Common myeloid progenitor, CD34-positive (primary cell): ENCODE results near the gene ROM1.

Experiments used
- CTCF ChIA-PET: fragments of 350-600 bp; sonication (Branson Sonifier 250); formaldehyde crosslinking; loops from one replicate; lab custom pipeline; 2021; ENCODE audit warnings: antibody characterized with exemption; lab: Charles Lee
- POLR2A ChIA-PET: fragments of 350-600 bp; sonication (Branson Sonifier 250); formaldehyde crosslinking; loops from one replicate; lab custom pipeline; 2021; ENCODE audit warnings: antibody characterized with exemption; lab: Charles Lee
- DNase-seq, 3 donors: peaks; one replicate each; pipeline versions ENCODE4 v3.0.0 to v3.0.0-alpha.2; 2013
- H3K27ac ChIP-seq, 2 experiments: 1 replicate in 1 of 2; 2 replicates in 1 of 2; pipeline ENCODE4 v1.7.0; 2013; ENCODE audit warnings: inconsistent platforms in 2 of 2, low read length in 2 of 2, mild to moderate bottlenecking in 2 of 2, low read depth in 1 of 2, moderate library complexity in 1 of 2; ENCODE audit not compliant: severe bottlenecking in 2 of 2, insufficient read depth in 1 of 2, poor library complexity in 1 of 2
- H3K27me3 ChIP-seq, 5 experiments: replicated peaks in 2 of 5; 1 replicate in 3 of 5; 2 replicates in 2 of 5; pipeline versions ENCODE4 v1.6.1 to v1.7.0; 2013; ENCODE audit warnings: low read length in 4 of 5, mild to moderate bottlenecking in 2 of 5, moderate library complexity in 2 of 5, inconsistent platforms in 1 of 5; ENCODE audit not compliant: insufficient read depth in 5 of 5, control insufficient read depth in 4 of 5
- H3K36me3 ChIP-seq, 4 experiments: 1 replicate in 2 of 4; 2 replicates in 2 of 4; pipeline versions ENCODE4 v1.6.1 to v1.7.0; 2013; ENCODE audit warnings: low read length in 3 of 4, control low read depth in 1 of 4, mild to moderate bottlenecking in 1 of 4; ENCODE audit not compliant: control insufficient read depth in 4 of 4, insufficient read depth in 4 of 4
- H3K4me1 ChIP-seq, 4 experiments: 1 replicate in 3 of 4; 2 replicates in 1 of 4; pipeline versions ENCODE4 v1.6.1 to v1.7.1; 2013; ENCODE audit warnings: low read length in 3 of 4, mild to moderate bottlenecking in 3 of 4, control low read depth in 1 of 4, inconsistent platforms in 1 of 4, moderate library complexity in 1 of 4; ENCODE audit not compliant: control insufficient read depth in 4 of 4, insufficient read depth in 4 of 4; ENCODE audit errors: control extremely low read depth in 1 of 4
- H3K4me3 ChIP-seq, 7 experiments: 1 replicate in 4 of 7; 2 replicates in 3 of 7; pipeline versions ENCODE4 v1.5.1 to v1.7.0; 2013; ENCODE audit warnings: mild to moderate bottlenecking in 7 of 7, low read length in 6 of 7, moderate library complexity in 6 of 7, inconsistent platforms in 2 of 7, low read depth in 2 of 7, control low read depth in 1 of 7; ENCODE audit not compliant: insufficient read depth in 4 of 7, control insufficient read depth in 1 of 7; ENCODE audit errors: extremely low read depth in 1 of 7
- H3K9me3 ChIP-seq, 5 experiments: 1 replicate in 4 of 5; 2 replicates in 1 of 5; pipeline versions ENCODE4 v1.6.1 to v1.7.1; 2013; ENCODE audit warnings: low read length in 4 of 5, mild to moderate bottlenecking in 2 of 5, inconsistent platforms in 1 of 5, low read depth in 1 of 5, moderate library complexity in 1 of 5; ENCODE audit not compliant: control insufficient read depth in 4 of 5, insufficient read depth in 2 of 5; ENCODE audit errors: control extremely low read depth in 1 of 5
- WGBS: methylation state at CpG from one replicate; pipeline ENCODE4 v1.1.5; 2013; ENCODE audit not compliant: insufficient coverage; 5-methylcytosine and 5-hydroxymethylcytosine counted together

ROM1 gene

DNA sequence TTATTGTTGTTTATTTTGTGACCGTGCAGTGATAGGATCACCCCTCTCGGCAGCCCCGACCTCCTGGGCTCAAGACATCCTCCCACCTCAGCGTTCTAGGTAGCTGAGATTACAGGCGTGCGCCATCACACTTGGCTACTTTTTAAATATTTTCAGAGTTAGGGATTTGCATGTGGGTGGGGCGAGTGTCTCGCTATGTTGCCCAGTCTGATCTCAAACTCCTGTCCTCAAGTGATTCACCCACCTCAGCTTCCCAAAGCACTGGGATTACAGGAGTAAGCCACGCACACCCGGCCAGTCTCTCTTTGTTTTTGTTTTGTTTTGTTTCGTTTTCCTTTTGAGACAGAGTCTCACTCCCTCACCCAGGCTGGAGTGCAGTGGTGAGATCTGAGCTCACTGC lies 41.2 kb downstream of the ROM1 start:
- Histone ChIP-seq H3K36me3 (peaks cover 2 to 9% (median 5%) of the 10 kb centered on the region in 4 experiments), H3K9me3 (no peaks in the 10 kb centered on the region), H3K27ac (no peak overlapping the region), H3K27me3 (no peaks in the 10 kb centered on the region), H3K4me3 (no peak overlapping the region), H3K4me1 (peaks cover 0 to 19% (median 13%) of the 10 kb centered on the region in 4 experiments)
- DNase-seq: no peak
- CTCF ChIA-PET: interaction anchor here (1.5 to 4.6 kb wide), 4 partner anchors 7 to 37 kb away, joined by 4 to 33 read pairs (median 8); partner anchors contain the start of genes C11orf98, CSKMT and GANAB
- POLR2A ChIA-PET: interaction anchor here (1.1 to 2.1 kb wide), 2 partner anchors 11 to 17 kb away, joined by 3 to 13 read pairs; partner anchors contain the start of genes C11orf98 and CSKMT
- 97% methylated on average over 10 of the region's 11 CpGs for WGBS

DNA sequence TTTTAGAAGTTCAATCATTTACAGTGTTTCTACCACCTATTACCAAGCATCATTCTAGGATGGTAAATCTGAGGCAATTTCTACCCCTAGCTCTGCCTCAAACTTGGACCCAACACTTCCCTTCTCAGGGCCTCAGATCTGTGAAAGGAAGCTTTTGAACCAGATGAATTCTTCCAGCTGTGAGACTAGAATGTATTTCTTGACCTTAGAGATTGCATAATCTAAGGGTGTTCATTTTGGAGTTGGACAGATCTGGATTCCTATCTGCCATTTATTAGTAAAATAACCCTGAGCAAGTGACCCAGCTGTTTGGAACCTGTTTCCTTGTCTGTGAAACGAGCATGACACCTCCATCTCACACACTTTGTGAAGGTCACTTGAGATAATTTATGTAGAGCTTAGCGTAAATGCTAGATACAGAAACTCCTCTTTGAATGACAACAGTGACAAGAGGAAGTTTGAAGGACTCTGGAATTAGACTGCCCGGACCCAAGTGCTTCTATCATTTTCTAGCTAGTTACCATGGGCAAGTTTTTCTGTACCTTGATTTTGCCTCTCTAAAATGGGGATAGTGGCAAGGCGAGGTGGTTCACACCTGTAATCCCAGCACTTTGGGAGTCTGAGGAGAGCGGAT lies 43.9 kb downstream of the ROM1 start:
- H3K4me1 ChIP-seq: peaks cover 0 to 14% (median 10%) of the 10 kb centered on the region in 4 experiments
- DNase-seq: no peak
- 63% methylated on average over 4 of the region's 5 CpGs for WGBS
- H3K4me3 ChIP-seq: no peak overlapping the region
- CTCF ChIA-PET: interaction anchor here (1.4 to 4.6 kb wide), 5 partner anchors 9 to 65 kb away, joined by 4 to 33 read pairs (median 9); partner anchors contain the start of genes C11orf98, CSKMT, GANAB and TUT1
- no peak overlapping the region for H3K27ac ChIP-seq
- no peaks in the 10 kb centered on the region for H3K9me3 ChIP-seq
- POLR2A ChIA-PET: interaction anchor here (0.6 to 1.1 kb wide), 3 partner anchors 9 to 1619 kb away, joined by 3 to 4 read pairs (median 3); partner anchors contain the start of gene CSKMT
- H3K27me3 ChIP-seq: no peaks in the 10 kb centered on the region
- H3K36me3 ChIP-seq: peaks cover 0 to 4% (median 2%) of the 10 kb centered on the region in 4 experiments

DNA sequence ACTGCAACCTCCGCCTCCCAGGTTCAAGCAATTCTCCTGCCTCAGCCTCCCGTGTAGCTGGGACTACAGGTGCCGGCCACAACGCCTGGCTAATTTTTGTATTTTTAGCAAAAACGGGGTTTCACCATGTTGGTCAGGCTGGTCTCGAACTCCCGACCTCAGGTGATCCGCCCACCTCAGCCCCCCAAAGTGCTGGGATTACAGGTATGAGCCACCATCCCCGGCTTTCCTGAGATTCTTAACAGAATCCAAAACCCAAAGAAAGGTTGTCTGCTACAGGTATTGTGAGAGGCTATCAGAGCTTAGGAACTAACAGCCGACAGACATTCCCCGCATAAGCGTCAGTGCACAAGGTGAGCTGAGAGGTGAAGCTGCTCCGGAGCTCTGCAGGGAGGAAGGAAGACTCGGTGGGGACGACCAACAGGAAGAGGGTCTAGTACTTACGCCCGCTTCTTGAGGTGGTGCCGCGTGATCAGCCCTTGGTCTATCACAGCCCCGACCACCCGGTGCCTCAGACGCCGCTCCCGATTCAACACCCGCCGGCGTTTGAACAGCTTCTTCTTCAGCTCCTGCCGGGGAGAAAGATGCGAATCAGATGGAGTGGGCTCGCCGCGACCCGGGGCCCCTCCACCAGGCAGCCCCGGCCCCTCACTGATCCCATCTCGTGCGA lies 51.5 kb downstream of the ROM1 start:
- no peaks in the 10 kb centered on the region for H3K27me3 ChIP-seq
- CTCF ChIA-PET: interaction anchor here (1.0 to 9.4 kb wide), 12 partner anchors 9 to 73 kb away, joined by 3 to 33 read pairs (median 6); partner anchors contain the start of genes GANAB, INTS5, TUT1 and UBXN1
- H3K9me3 ChIP-seq: no peaks in the 10 kb centered on the region
- 2% methylated on average over 30 of the region's 36 CpGs for WGBS
- POLR2A ChIA-PET: interaction anchor here (0.6 to 2.3 kb wide), 16 partner anchors 9 to 177 kb away, joined by 3 to 33 read pairs (median 6); partner anchors contain the start of genes B3GAT3, EML3, GANAB and INTS5
- DNase-seq: peak in 2 of 3 donors; percentile 72 to 78
- peaks cover 4 to 37% (median 26%) of the 10 kb centered on the region in 4 experiments for H3K4me1 ChIP-seq
- H3K36me3 ChIP-seq: peaks cover 0 to 38% (median 18%) of the 10 kb centered on the region in 4 experiments
- peak overlapping the region; percentile 66 to 87 for H3K27ac ChIP-seq
- peak overlapping the region; percentile 79 to 99 (median 94) for H3K4me3 ChIP-seq
